ENCODE data around the gene PCDH20. TPM values are rescaled to one million over a fixed set of nuclear protein-coding genes. Genes with fewer than 3 reads are reported as not detected.
"Not testable (repeated sequence)": the region's sequence is repeated elsewhere in the genome, so short reads cannot be mapped to it uniquely, and the experiment has no call there.

Gene PCDH20
- total and polyA plus RNA-seq, 3 donors from 2014 or later: 0.39 to 0.88 (median 0.56) TPM

- DNase-seq: no peak
- intact Hi-C loops (cut with DNase I; ENCODE audit: low total_unique reads): no loop called here
- H3K36me3 ChIP-seq (ENCODE audit: low read depth, missing control alignments): no peaks in the 10 kb centered on the region
- no peak overlapping the region for H3K27ac ChIP-seq
- no peaks in the 10 kb centered on the region for H3K9me3 ChIP-seq
- TF ChIP-seq CTCF (IDR thresholded peaks at IDR 0.05) (no peak), POLR2A (IDR thresholded peaks at IDR 0.05) (no peak)
- WGBS, 2 donors: 66 to 77% methylated on average over 3 of the region's 3 CpGs
- H3K27me3 ChIP-seq: no peaks in the 10 kb centered on the region
- no peak overlapping the region for H3K4me3 ChIP-seq
- H3K4me1 ChIP-seq: no peaks in the 10 kb centered on the region
These were observed 28.0 kb downstream of the PCDH20 start for GRCh38 chr13:61387694-61388093.

- 86 to 89% methylated on average over 2 of the region's 2 CpGs for WGBS, 2 donors
- no peaks in the 10 kb centered on the region for H3K4me1 ChIP-seq
- no peak overlapping the region for H3K4me3 ChIP-seq
- no peak overlapping the region for H3K27ac ChIP-seq
- TF ChIP-seq CTCF (IDR thresholded peaks at IDR 0.05) (no peak), POLR2A (IDR thresholded peaks at IDR 0.05) (no peak)
- H3K9me3 ChIP-seq: no peaks in the 10 kb centered on the region
- DNase-seq: no peak
- H3K27me3 ChIP-seq: no peaks in the 10 kb centered on the region
- intact Hi-C loops (cut with DNase I; ENCODE audit: low total_unique reads): no loop called here
- no peaks in the 10 kb centered on the region for H3K36me3 ChIP-seq (ENCODE audit: low read depth, missing control alignments)
These were observed 32.5 kb downstream of the PCDH20 start for GRCh38 chr13:61383111-61383510.

- no peaks in the 10 kb centered on the region for H3K4me1 ChIP-seq
- intact Hi-C loops (cut with DNase I; ENCODE audit: low total_unique reads): no loop called here
- no peak for TF ChIP-seq POLR2A (IDR thresholded peaks at IDR 0.05)
- TF ChIP-seq CTCF (IDR thresholded peaks at IDR 0.05): no peak
- H3K27ac ChIP-seq: no peak overlapping the region
- no peaks in the 10 kb centered on the region for H3K9me3 ChIP-seq
- WGBS, 2 donors: 68 to 83% methylated on average over 3 of the region's 3 CpGs
- no peaks in the 10 kb centered on the region for H3K27me3 ChIP-seq
- no peak for DNase-seq
- H3K4me3 ChIP-seq: no peak overlapping the region
- no peaks in the 10 kb centered on the region for H3K36me3 ChIP-seq (ENCODE audit: low read depth, missing control alignments)
These were observed 45.1 kb downstream of the PCDH20 start for GRCh38 chr13:61370520-61370919.

- H3K9me3 ChIP-seq; H3K27ac ChIP-seq; intact Hi-C loops (cut with DNase I; ENCODE audit: low total_unique reads); H3K4me3 ChIP-seq; H3K4me1 ChIP-seq; H3K27me3 ChIP-seq; DNase-seq; H3K36me3 ChIP-seq (ENCODE audit: low read depth, missing control alignments): not testable (repeated sequence)
- WGBS, 2 donors: 65 to 84% methylated on average over 4 to 5 of the region's 5 CpGs
These were observed 51.0 kb downstream of the PCDH20 start for GRCh38 chr13:61364690-61365089.

GRCh38 chr13:61362522-61362921, 53.1 kb downstream of the PCDH20 start:
- TF ChIP-seq CTCF (IDR thresholded peaks at IDR 0.05) (no peak), POLR2A (IDR thresholded peaks at IDR 0.05) (no peak)
- Histone ChIP-seq H3K4me3 (no peak overlapping the region), H3K36me3 (ENCODE audit: low read depth, missing control alignments) (no peaks in the 10 kb centered on the region), H3K27ac (no peak overlapping the region), H3K27me3 (no peaks in the 10 kb centered on the region), H3K4me1 (no peaks in the 10 kb centered on the region), H3K9me3 (no peaks in the 10 kb centered on the region)
- no peak for DNase-seq
- intact Hi-C loops (cut with DNase I; ENCODE audit: low total_unique reads): no loop called here
